Uterus (tissue), 4 donors: Measurements from ENCODE around the gene CALN1. TPM values are rescaled to one million over a fixed set of nuclear protein-coding genes. Genes with fewer than 3 reads are reported as not detected.

ENCODE experiments used
- DNase-seq, 2 donors: peaks; one replicate each; pipeline ENCODE4 v3.0.0-alpha.2; 2019 to 2020
- H3K27ac ChIP-seq, 2 donors: fragments of 200-600 bp; sonication (generic); 1 replicate in 1 of 2; 2 replicates in 1 of 2; pipeline ENCODE4 v1.5.1; 2016 to 2018
- H3K27me3 ChIP-seq, 2 donors: fragments of 200-600 bp; sonication (generic); one replicate each; pipeline ENCODE4 v1.5.1; 2018 to 2019; ENCODE audit warnings: control low read depth in 1 of 2
- H3K36me3 ChIP-seq, 2 donors: fragments of 200-600 bp; sonication (generic); one replicate each; pipeline ENCODE4 v1.5.1; 2019; ENCODE audit warnings: control low read depth in 1 of 2
- H3K4me1 ChIP-seq, 2 donors: fragments of 200-600 bp; sonication (generic); one replicate each; pipeline ENCODE4 v1.5.1; 2018 to 2019; ENCODE audit warnings: control low read depth in 1 of 2
- H3K4me3 ChIP-seq, 2 donors: fragments of 200-600 bp; sonication (generic); 1 replicate in 1 of 2; 2 replicates in 1 of 2; pipeline ENCODE4 v1.5.1; 2018 to 2019; ENCODE audit warnings: mild to moderate bottlenecking in 1 of 2
- H3K9me3 ChIP-seq, 2 donors: fragments of 200-600 bp; sonication (generic); one replicate each; pipeline ENCODE4 v1.5.1; 2019; ENCODE audit warnings: control low read depth in 1 of 2
- POLR2A ChIP-seq, 2 donors: fragments of 450-650 bp; IDR thresholded peaks; one replicate each; pipeline ENCODE4 v1.6.1; 2016; ENCODE audit warnings: antibody characterized with exemption in 2 of 2, mild to moderate bottlenecking in 1 of 2, moderate library complexity in 1 of 2
- intact Hi-C: fragments of 100-400 bp; cut with DNase I; formaldehyde crosslinking; loops from one replicate; pipeline ENCODE4 v1.15.1; 2023; ENCODE audit warnings: low total_unique reads
- total RNA-seq, 4 donors: library from RNA; depleted of rRNA in 3 of 4; stranded (reverse); fragments of >200 nt in 3 of 4; gene quantifications; one replicate each; pipeline versions ENCODE4 v1.1.0 to v1.2.4, GENCODE V29; 2014 to 2023
- TF ChIP-seq, protein P1 (sequence below), 4 experiments: fragments of 200-600 bp in 2 of 4; fragments of 450-650 bp in 2 of 4; sonication (generic) in 2 of 4; IDR thresholded peaks; one replicate each; pipeline ENCODE4 v1.5.1; 2016 to 2019; ENCODE audit warnings: antibody characterized with exemption in 4 of 4, mild to moderate bottlenecking in 2 of 4, moderate library complexity in 1 of 4
- donor health status: DM: yes; HTN: yes; CAD: no.

Gene CALN1
- total RNA-seq, 4 donors from 2014 or later = 0.49 to 2.3 (median 1.5) TPM; not detected in 1

DNA sequence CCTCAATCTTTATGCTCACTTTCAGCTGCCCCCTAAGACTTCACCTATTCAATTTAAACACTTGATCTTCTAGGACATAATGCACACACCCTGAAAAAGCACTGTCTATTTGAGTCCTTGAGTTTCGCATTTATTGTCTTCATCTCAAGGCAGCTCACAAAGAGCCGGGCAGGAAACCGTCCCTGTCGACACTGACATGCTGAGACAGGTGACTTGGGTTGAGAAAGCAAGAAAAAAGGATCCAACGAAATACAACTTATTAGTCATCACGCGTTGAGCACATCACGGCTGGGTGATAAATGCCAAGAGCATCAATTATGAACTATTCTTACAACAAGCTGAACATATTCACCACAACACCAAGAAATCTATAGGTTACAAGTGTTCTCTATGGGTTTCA is 91.1 kb downstream of the CALN1 start:
- H3K9me3 ChIP-seq = no peaks in the 10 kb centered on the region
- DNase-seq = no peak
- intact Hi-C loops = no loop called here
- H3K27ac ChIP-seq = no peak overlapping the region
- no peaks in the 10 kb centered on the region for H3K36me3 ChIP-seq
- H3K4me1 ChIP-seq = no peaks in the 10 kb centered on the region
- H3K27me3 ChIP-seq = no peaks in the 10 kb centered on the region
- no peak overlapping the region for H3K4me3 ChIP-seq
- TF ChIP-seq, protein P1, sequence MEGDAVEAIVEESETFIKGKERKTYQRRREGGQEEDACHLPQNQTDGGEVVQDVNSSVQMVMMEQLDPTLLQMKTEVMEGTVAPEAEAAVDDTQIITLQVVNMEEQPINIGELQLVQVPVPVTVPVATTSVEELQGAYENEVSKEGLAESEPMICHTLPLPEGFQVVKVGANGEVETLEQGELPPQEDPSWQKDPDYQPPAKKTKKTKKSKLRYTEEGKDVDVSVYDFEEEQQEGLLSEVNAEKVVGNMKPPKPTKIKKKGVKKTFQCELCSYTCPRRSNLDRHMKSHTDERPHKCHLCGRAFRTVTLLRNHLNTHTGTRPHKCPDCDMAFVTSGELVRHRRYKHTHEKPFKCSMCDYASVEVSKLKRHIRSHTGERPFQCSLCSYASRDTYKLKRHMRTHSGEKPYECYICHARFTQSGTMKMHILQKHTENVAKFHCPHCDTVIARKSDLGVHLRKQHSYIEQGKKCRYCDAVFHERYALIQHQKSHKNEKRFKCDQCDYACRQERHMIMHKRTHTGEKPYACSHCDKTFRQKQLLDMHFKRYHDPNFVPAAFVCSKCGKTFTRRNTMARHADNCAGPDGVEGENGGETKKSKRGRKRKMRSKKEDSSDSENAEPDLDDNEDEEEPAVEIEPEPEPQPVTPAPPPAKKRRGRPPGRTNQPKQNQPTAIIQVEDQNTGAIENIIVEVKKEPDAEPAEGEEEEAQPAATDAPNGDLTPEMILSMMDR (IDR thresholded peaks at IDR 0.05) = no peak

DNA sequence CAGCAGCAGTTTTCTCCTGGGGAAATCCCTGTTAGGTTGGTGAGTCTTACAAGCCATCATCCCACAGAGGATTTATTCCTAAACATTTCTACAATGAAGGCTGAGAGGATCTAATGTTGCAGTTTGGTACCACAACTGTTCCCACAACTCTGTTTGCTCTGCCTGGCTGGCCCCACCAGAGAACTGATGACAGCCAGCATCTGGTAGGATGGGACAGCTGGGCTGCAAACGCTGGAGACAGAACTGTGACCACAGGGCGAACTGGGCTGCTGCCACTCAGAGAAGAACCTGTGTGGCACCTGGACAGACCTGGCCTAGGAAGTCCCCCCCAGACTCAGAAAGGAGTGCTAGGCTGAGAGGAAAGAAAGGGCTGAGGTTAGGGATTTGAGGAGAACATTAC is 94.8 kb downstream of the CALN1 start:
- Histone ChIP-seq H3K4me3 (no peak overlapping the region), H3K9me3 (no peaks in the 10 kb centered on the region), H3K4me1 (no peaks in the 10 kb centered on the region), H3K27me3 (no peaks in the 10 kb centered on the region), H3K36me3 (no peaks in the 10 kb centered on the region), H3K27ac (no peak overlapping the region)
- intact Hi-C loops = no loop called here
- no peak for DNase-seq
- TF ChIP-seq POLR2A (IDR thresholded peaks at IDR 0.05) = no peak
- TF ChIP-seq, protein P1 (IDR thresholded peaks at IDR 0.05) = no peak

DNA sequence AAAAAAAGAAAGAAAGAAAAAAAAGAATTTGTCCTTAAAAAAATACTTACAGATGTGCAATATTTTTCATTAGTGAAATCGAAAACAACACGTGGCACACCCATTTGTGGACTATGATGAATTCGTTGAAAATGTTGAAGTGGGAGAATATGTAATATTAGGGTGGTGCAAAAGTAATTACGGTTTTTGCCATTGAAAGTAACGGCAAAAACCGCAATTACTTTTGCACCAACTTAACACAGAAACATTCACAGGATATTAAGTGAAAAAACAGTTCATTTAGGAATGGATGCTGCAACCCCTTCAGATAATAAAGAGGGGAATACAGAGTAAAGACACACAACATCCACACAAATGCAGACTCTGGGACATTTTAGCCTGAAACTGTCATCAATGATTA is 96.0 kb downstream of the CALN1 start:
- H3K27me3 ChIP-seq = no peaks in the 10 kb centered on the region
- TF ChIP-seq, protein P1 (IDR thresholded peaks at IDR 0.05) = no peak
- no peak for TF ChIP-seq POLR2A (IDR thresholded peaks at IDR 0.05)
- no peaks in the 10 kb centered on the region for H3K9me3 ChIP-seq
- no peaks in the 10 kb centered on the region for H3K4me1 ChIP-seq
- intact Hi-C loops = no loop called here
- no peak overlapping the region for H3K27ac ChIP-seq
- H3K36me3 ChIP-seq = no peaks in the 10 kb centered on the region
- DNase-seq = no peak
- no peak overlapping the region for H3K4me3 ChIP-seq

DNA sequence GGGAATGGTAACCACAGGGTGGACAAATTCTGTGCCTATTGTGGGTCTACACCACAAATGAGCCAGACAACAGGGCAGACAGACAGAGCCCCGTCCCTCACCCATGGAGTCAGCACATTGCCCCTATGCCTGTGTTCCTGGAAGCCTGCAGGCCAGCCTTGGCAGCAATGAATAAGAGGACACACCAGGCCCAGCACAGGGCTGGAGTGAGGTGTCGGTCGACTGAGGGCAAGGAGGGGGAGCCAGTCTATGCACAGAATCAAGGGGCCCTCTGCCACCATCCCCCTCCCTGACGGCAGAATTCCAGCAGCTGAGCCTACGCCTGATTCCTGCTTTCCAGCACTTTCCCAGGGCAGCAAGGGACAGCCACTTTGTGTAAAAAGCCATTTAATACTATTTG is 98.2 kb downstream of the CALN1 start:
- Histone ChIP-seq H3K9me3 (no peaks in the 10 kb centered on the region), H3K36me3 (no peaks in the 10 kb centered on the region), H3K27ac (no peak overlapping the region), H3K4me3 (no peak overlapping the region), H3K4me1 (no peaks in the 10 kb centered on the region), H3K27me3 (no peaks in the 10 kb centered on the region)
- intact Hi-C loops = no loop called here
- no peak for DNase-seq
- TF ChIP-seq POLR2A (IDR thresholded peaks at IDR 0.05) = no peak
- TF ChIP-seq, protein P1 (IDR thresholded peaks at IDR 0.05) = no peak

DNA sequence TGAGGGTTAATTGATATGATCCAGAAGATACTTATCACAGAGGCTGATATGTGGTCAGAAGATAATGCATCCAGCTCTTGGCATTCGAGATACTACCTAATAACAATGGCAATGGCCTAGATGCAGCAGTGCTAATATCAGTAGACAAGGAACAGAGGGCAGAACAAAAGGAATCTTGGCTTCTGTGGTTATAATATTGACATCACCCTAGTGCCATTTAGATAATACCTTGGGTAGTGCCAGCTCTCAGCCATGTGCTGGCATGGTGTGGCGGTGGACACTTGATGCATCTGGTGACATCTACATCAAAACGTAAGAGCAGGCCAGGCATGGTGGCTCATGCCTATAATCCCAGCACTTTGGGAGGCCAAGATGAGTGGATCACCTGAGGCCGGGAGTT is 101.8 kb downstream of the CALN1 start:
- H3K36me3 ChIP-seq = no peaks in the 10 kb centered on the region
- H3K4me3 ChIP-seq = no peak overlapping the region
- intact Hi-C loops = no loop called here
- no peaks in the 10 kb centered on the region for H3K27me3 ChIP-seq
- no peak for TF ChIP-seq POLR2A (IDR thresholded peaks at IDR 0.05)
- TF ChIP-seq, protein P1 (IDR thresholded peaks at IDR 0.05) = no peak
- H3K9me3 ChIP-seq = no peaks in the 10 kb centered on the region
- DNase-seq = no peak
- no peaks in the 10 kb centered on the region for H3K4me1 ChIP-seq
- H3K27ac ChIP-seq = no peak overlapping the region
